ENCODE measurements around the gene DGKG. TPM values are rescaled to one million over a fixed set of nuclear protein-coding genes. Genes with fewer than 3 reads are reported as not detected.

Gene DGKG
- total and polyA plus RNA-seq, 9 of the 15 experiments (the other 6 are each of a cell fraction or from before 2014, with no cell fraction given): 0.01 to 0.36 (median 0.15) TPM

DNA sequence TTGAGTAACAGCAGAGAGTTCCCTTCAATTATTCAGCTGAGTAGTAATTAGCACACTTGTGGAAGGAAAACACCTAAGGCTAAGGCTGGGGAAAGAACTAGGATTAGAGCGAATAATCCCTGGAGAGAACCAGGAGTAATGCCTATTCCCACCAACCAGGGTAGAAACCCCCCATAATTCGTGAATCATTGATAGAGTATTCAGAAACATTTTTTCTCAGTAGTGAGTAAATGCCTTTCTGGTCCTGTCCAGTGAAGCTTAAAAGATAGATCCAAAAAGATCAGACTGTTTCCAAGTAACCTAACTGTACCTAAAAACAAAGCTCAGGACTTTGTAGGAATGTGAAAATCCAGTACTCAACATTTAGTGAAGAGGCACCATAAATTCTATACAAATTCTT is 71.2 kb downstream of the DGKG start:
- Histone ChIP-seq H4K20me1 (replicated peaks; ENCODE audit: control insufficient read depth, insufficient read depth, low read length) (no peaks in the 10 kb centered on the region), H3K4me2 (ENCODE audit: insufficient read depth, low read length) (no peak overlapping the region), H3K4me3 (no peak overlapping the region), H3K79me2 (ENCODE audit: control insufficient read depth, insufficient read depth, low read length) (no peaks in the 10 kb centered on the region), H3K36me3 (ENCODE audit: control insufficient read depth, insufficient read depth, low read length) (no peaks in the 10 kb centered on the region), H3K27me3 (ENCODE audit: control insufficient read depth in 2 of 2, insufficient read depth in 2 of 2, low read length in 2 of 2) (peaks cover 9 to 31% of the 10 kb centered on the region in 2 experiments; a peak in 3 of 5 replicates), H3K9ac (ENCODE audit: insufficient read depth in 1 of 2, low read depth in 2 of 2, low read length in 2 of 2) (no peak overlapping the region), H3K27ac (ENCODE audit: extremely low read depth, low read depth, low read length) (no peak overlapping the region), H3K9me3 (replicated peaks; ENCODE audit: control insufficient read depth, insufficient read depth, low read depth, low read length) (no peaks in the 10 kb centered on the region), H3K9me1 (ENCODE audit: control insufficient read depth, insufficient read depth, low read length) (no peaks in the 10 kb centered on the region), H3K4me1 (replicated peaks in 1 of 2; ENCODE audit: control insufficient read depth in 2 of 2, insufficient read depth in 2 of 2, low read length in 2 of 2) (no peaks in the 10 kb centered on the region), H2AFZ (ENCODE audit: low read depth, low read length) (no peak overlapping the region)
- DNase-seq (ENCODE audit: extremely low read depth in 1 of 4, low spot score in 3 of 4) (no peak), FAIRE-seq (no peak), ATAC-seq (no peak)
- intact Hi-C loops (cut with micrococcal nuclease) (no loop called here), in situ Hi-C loops (cut with MboI) (no loop called here)
- CTCF ChIA-PET (ENCODE audit: low intra/inter-chr PET ratio): no interaction called here
- WGBS (ENCODE audit: insufficient coverage, low coverage, missing lambda C conversion rate): 0% methylated on average over 2 of the region's 2 CpGs
- POLR2A ChIA-PET: no interaction called here
- BruUV-seq (replicated peaks): no TSS peak
- TF ChIP-seq ELF4 (CRISPR knock-in tag; IDR thresholded peaks at IDR 0.05) (no peak), HIVEP1 (CRISPR knock-in tag; IDR thresholded peaks at IDR 0.05) (no peak), NBN (IDR thresholded peaks at IDR 0.05; ENCODE audit: low read depth) (no peak), BRD4 (IDR thresholded peaks at IDR 0.05) (no peak), DIDO1 (tag; IDR thresholded peaks at IDR 0.05; ENCODE audit: low read depth) (no peak), GABPB2 (CRISPR knock-in tag; conservative IDR thresholded peaks at IDR 0.05) (no peak), HDAC6 (IDR thresholded peaks at IDR 0.05; ENCODE audit: low read depth, low read length) (no peak), RHOXF2B (CRISPR knock-in tag; conservative IDR thresholded peaks at IDR 0.05) (no peak), NFIX (CRISPR knock-in tag; IDR thresholded peaks at IDR 0.05; ENCODE audit: low read depth) (no peak), NFE2L1 (tag; IDR thresholded peaks at IDR 0.05; ENCODE audit: borderline replicate concordance, low read depth) (no peak)
- TF ChIP-seq, protein P1, sequence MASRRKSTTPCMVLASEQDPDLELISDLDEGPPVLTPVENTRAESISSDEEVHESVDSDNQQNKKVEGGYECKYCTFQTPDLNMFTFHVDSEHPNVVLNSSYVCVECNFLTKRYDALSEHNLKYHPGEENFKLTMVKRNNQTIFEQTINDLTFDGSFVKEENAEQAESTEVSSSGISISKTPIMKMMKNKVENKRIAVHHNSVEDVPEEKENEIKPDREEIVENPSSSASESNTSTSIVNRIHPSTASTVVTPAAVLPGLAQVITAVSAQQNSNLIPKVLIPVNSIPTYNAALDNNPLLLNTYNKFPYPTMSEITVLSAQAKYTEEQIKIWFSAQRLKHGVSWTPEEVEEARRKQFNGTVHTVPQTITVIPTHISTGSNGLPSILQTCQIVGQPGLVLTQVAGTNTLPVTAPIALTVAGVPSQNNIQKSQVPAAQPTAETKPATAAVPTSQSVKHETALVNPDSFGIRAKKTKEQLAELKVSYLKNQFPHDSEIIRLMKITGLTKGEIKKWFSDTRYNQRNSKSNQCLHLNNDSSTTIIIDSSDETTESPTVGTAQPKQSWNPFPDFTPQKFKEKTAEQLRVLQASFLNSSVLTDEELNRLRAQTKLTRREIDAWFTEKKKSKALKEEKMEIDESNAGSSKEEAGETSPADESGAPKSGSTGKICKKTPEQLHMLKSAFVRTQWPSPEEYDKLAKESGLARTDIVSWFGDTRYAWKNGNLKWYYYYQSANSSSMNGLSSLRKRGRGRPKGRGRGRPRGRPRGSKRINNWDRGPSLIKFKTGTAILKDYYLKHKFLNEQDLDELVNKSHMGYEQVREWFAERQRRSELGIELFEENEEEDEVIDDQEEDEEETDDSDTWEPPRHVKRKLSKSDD (conservative IDR thresholded peaks at IDR 0.05; ENCODE audit: low read length): no peak
